OCI-LY3 (cell line): ENCODE results near the gene CCDC174.

Experiments used
- CTCF ChIP-seq: fragments of 200-600, 300-600 bp; sonication (generic); IDR thresholded peaks from 2 replicates; pipeline ENCODE4 v1.5.1; 2014; ENCODE audit warnings: antibody characterized with exemption, low read length, low read depth
- EZH2phosphoT487 ChIP-seq: fragments of 200-600 bp; shearing (Covaris generic); IDR thresholded peaks from 2 replicates; pipeline ENCODE4 v1.6.1; 2018; ENCODE audit warnings: antibody characterized with exemption, mixed run types, low read depth

GRCh38 chr3:14718539-14718938 lies 67.0 kb downstream of the CCDC174 start:
- TF ChIP-seq CTCF (no peak), EZH2phosphoT487 (no peak)
